Measurements from ENCODE around the gene DNAJB6.

The DNAJB6 gene

GRCh38 chr7:157431173-157431950 is 94.6 kb downstream of the DNAJB6 start:
- DNase-seq: no peak

DNA sequence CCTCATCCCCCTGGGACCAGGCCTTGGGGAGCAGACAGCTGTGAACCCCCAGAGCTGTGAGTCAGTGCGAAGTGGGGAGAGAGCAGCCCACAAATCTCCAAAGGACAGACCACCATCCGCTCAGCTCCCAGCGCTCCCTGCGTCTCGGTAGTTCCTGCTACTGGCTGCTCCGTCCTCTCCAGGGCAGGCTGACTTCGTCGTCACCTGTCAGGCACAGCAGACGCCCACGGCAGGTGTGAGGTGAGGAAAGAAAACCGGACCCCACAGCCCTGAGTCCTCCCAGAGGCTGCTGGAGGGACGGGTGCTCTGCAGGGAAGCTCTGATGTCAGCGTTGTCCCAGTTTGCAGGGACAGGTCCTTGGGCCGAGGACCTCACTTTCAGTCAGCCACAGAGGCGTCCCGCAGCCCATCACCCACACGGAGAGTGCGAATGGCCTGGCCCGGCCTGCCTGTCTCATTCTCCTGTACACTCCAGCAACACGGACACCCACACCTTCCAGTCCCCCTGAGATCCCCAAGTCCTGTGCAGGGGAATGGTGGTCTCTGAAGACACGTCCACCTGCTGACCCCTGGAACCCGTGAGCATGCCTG is 95.2 kb downstream of the DNAJB6 start:
- no peak for DNase-seq

DNA sequence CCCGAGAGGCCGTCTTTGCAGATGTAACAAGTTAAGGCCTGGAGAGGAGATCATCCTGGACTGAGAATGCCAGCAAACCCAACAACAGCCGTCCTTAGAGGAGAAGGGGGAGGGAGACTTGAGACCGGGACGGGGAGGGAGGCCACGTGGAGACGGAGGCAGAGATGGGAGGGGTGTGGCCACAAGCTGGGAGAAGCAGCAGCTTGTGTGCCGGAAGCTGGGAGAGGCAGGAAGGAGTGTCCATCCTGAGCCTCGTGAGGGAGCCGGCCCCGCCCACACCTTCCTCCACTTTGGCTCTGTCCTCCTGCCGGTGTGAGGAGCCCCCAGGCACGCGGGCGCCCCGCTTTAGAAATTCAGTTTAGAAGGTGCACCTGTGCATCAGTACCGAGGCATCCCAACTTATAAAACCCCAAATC is 95.7 kb downstream of the DNAJB6 start:
- DNase-seq: peak; percentile 44

DNA sequence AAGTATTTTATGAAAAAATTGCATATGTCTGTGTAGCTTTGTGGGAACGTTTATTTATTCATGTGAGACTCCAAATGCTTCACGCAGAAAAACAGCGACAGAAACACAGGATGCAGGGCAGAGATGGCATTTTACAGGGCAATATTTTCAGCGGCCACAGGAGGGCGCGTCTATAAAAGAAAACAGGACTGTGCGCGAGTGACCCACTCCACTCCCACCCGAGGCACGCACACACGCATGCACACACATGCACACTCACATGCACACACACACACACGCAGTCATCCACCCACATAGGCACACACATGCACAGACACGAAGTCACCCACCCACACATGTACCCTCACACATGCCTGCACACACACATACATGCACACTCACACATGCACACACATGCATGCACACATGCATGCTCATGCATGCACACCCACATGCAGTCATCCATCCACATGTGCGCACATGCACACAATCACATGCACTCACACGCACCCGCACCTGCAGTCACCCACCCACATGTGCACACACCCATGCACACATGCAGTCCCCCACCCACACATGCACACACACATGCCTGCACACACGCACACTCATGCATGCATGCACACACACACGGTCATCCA is 96.3 kb downstream of the DNAJB6 start:
- DNase-seq: peak; percentile 22

GRCh38 chr7:157433628-157434027 is 96.8 kb downstream of the DNAJB6 start:
- no peak for DNase-seq

DNA sequence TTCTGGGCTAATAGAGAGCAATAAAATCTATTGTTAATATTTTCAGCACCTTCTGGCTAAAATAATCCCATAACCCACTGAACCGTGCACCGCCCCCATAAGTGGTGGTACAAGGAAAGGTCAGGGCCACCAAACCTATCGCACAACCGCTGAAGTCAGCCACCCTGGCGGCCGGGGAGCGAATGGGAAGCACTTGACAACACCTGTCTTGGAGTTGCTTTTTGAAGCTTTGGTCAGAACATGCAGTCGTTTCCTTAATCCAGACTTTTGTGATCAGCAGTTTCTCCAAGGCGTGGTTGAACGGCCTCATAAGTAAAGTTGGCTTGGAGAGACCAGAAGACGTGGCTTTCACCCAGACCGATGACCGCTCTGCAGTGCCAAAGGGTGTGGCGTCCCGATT is 97.4 kb downstream of the DNAJB6 start:
- DNase-seq: no peak

DNA sequence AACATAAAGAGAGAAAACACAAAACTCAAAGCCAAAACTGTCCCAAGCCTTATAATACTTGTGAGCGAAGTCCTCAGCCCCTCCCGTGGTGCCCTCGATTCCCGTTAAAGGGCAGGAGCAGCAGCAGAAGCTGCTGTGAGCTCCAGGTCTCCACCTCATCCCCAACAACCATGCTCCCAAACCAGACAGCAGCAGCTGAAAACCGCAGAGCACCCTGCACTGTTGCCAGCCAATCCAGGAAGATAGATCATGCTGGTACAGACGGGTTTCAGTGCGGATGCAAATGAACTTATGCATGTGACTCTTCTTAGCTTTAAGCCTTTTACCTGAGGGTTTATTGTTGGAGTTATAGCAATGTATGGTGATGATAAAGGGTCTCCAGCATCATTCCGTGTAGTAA is 97.9 kb downstream of the DNAJB6 start:
- no peak for DNase-seq

DNA sequence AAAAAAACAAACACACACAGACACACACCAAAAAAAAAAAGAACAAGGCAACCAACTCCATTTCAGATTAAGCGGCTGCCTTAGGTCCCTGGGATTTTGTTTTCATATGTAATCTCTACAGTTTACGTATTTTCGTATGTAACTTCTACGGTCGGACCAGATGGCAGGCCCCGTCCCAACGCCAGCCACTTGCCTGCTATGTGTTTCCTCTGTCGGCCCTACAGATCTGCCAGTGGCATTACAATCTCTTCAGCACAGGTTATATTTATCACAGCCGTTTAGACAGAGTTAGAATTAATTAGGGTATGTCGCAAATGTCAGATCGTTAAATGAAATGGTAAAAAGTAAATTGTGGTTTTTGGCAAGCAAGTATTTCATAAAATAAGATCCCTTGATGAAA is 99.3 kb downstream of the DNAJB6 start:
- DNase-seq: no peak

DNA sequence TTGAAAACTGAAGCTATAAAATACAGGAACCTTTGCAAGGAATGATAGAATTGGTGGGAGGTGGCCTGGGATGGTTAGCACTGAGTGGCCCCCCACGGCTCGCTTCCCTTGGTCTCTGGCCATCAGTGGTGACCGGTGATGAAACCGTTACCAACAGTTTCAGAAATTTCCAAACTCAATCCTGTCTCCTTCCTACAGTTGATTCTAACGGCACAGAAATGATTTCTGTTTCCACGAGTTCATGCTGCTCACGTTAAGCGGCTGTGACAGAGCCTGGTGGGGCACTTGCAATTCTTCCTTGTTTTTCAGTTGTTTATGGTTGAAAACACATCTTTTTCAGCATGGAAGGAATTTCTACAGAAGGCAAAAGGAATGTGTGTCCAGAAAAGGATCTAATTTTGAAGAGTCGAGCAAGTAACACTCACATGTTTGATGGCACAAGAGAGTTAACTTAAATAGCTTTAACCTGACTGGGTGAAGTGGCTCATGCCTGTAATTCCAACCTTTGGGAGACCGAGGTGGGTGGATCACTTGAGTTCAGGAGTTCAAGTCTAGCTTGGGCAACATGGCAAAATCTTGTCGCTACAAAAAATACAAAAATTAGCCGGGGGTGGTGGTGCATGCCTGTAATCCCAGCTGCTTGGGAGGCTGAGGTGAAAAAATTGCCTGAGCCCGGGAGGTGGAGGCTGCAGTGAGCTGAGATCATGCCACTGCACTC is 100.1 kb downstream of the DNAJB6 start:
- no peak for DNase-seq

DNA sequence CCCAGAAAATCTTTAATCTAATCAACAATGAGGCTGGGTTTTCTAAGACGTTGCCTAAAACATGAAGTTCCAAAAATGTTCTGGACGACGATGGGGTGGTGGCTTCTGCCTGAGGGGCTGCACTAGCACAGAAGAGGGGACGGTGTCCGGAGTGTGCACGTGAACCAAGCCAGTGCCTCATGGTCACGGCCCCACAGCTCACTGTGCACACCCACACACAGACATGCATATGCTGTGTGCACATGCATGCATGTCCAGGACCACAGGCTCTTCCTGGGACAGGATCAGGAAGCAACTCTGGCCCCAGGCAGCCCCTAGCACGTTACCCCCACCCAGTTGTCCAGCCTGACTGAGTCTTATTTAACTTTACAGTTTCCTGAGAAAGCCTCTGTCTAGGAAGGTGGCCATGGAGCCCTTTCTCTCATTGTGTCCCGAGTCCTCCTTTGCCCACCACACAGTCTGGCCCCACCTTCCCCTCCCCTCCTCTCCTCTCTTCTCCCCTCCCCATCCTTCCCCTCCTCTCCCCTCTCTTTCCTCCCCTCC is 100.8 kb downstream of the DNAJB6 start:
- no peak for DNase-seq

DNA sequence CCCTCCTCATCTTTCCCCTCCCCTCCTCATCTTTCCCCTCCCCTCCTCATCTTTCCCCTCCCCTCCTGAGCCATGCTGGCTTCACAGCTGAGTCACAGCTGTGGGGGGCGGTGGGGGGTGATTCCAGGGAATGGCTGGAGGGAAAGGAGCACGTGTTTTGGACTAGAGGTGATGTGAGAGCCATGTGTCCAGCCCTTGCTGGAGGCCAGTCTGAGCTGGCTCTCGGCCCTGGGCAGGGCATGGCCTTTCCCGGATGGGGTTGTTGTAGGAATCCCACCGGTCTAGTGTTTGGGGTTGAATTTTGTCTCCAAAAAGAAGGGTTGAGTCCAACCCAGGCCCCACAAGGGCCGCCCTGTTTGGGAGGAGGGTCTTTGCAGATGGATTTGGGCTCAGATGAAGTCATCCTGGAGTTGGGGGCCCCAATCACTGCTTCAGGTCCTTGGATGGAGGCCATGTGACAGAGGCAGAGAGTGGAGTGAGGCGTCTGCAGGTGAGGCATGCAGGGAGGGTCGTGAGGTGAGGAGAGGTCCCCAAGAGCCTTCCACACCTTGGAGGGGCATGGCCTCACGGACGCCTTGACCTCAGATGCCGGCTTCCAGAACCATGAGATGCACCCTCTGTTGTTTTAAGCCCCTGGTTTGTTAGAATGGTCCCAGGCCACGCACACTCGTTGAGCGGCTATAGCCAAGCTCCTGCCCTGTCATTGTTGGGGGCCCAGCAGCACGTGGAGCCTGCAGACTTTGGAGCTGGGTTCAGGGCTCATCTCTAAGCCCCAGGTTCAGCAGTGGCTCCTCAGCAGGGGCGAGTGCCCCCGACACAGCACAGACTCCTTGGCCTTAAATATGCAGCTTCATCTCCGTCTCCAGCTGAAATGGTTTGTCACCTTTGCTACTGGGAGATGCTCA is 101.6 kb downstream of the DNAJB6 start:
- DNase-seq: no peak

- DNase-seq: no peak
Measured at GRCh38 chr7:157439149-157439548, 102.3 kb downstream of the DNAJB6 start.

- no peak for DNase-seq
Measured at GRCh38 chr7:157439761-157440160, 103.0 kb downstream of the DNAJB6 start.

DNA sequence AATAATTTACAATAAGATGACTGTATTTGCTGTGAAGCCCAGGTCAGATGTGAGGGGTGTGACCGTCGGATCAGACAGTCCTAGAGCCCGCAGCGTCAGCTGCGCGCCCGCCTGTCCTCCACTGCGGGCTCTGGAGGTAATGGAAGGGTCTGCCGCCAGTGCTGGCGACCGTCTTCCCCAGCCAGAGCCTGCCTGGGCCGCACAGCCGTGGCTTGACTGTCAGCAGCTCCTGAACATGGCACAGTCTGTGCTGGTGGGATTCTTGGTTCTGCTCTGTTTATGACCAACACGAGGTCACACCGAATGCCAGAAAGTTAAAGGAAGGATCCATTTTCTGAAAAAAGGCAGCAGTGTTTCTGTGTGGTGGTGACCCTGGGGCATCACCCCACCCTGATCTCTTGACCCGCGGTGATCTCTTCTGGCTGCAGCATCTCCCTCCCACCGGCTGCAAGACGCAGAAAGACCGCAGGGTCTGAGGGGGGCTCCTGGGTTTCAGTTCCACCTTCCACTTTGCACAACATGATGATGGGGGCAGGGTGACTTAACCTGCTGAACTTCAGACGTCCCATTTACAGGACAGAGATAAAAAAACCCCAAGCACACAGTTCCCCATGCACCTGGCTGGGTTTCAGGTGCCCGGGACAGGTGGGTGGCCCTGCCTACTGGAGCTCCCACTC is 103.7 kb downstream of the DNAJB6 start:
- no peak for DNase-seq

GRCh38 chr7:157441023-157441399 is 104.2 kb downstream of the DNAJB6 start:
- DNase-seq: no peak

DNA sequence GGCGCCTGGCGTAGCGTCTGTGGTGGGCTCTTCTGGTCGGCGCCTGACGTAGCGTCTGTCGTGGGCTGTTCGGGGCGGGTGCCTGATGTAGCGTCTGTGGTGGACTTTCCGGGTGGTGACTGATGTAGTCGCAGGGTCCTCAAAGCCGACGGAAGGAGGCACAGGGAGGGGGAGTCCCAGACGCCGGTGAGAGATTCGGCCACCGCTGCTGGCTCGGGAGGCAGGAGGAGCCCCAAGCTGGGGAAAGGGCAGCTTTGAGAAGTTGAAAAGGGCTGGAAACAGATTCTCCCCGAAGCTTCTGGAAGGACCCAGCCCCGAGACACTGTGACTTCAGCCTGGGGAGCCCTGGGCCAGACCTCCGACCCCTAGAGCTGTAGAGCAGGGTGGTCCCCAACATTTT is 105.7 kb downstream of the DNAJB6 start:
- no peak for DNase-seq

- no peak for DNase-seq
Measured at GRCh38 chr7:157442993-157443831, 106.4 kb downstream of the DNAJB6 start.

DNA sequence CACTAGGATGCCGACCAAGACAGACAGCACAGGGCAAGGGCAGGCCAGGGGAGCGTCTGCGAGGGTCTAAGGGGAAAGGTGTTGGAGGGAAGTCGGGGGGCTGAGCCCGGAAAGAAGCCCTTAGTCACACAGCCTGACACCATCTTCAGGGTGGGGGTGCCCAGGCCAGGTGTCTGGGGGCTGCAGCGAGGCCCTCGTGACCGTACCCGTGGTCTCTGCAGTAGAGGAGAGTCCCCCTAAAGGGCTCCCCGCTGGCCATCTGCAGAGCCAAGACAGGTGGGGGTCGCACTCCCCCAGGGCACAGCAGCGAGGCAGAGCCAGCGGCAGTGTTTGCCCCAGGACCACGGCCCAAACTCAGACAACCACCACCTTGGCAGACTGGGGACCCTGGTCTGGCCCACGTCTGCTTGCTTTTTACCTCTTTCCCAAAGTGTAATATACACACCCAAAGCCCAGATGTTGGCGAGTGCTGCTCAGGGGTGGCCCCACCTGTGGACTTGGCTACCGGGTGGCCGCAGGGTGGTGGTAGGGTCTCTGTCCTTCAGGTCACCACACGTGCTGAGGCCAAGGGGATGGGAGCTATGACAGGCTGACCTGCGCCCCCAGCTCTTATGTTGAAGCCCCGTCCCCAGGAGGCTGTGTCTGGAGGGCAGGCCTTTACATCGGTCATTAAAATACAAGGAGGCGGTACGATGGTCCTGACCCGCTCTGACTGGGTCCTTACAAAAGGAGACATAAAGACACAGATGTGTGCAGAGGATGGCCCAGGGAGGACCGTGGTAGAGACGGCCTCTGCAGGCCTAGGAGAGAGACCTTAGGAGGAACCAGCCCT is 107.4 kb downstream of the DNAJB6 start:
- no peak for DNase-seq

DNA sequence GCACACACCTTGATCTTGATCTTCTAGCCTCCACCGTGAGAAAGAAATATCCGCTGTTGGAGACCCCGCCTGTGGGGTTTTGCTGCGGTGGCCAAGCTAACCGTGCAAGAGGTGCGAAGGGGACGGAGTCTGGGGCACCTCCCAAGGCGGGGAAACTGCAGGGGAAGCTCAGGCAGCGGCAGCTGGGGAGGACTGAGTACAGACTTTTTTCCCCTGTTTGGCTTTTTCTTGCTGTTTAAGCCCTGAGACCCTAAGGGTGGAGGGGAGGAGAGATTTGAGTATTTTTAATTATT is 108.0 kb downstream of the DNAJB6 start:
- no peak for DNase-seq

All from inflammatory macrophage treated with lipopolysaccharide for 4 hours (primary cell).